Effector memory CD8-positive, alpha-beta T cell (primary cell): ENCODE data around the gene NTNG2.

ENCODE experiments used
- ATAC-seq: fragments of 150-1000 bp; cut with Tn5 transposase; replicated peaks from 2 replicates; pipeline ENCODE4 v1.10.0; 2021; ENCODE audit warnings: mild to moderate bottlenecking, moderate library complexity
- DNase-seq, 3 experiments: peaks; one replicate each; pipeline ENCODE4 v3.0.0; 2021
- H3K27ac Mint-ChIP-seq, 2 donors: one replicate each; pipeline ENCODE4 v1.8.0; 2022; ENCODE audit warnings: mild to moderate bottlenecking in 2 of 2, mixed read lengths in 2 of 2, moderate library complexity in 2 of 2
- H3K27me3 Mint-ChIP-seq, 2 donors: one replicate each; pipeline ENCODE4 v1.8.0; 2022; ENCODE audit warnings: mixed read lengths in 2 of 2
- H3K36me3 Mint-ChIP-seq: one replicate; pipeline ENCODE4 v1.8.0; 2022; ENCODE audit warnings: mild to moderate bottlenecking, moderate library complexity, mixed read lengths; ENCODE audit not compliant: insufficient read depth
- H3K4me1 Mint-ChIP-seq, 2 donors: one replicate each; pipeline ENCODE4 v1.8.0; 2022; ENCODE audit warnings: low read depth in 2 of 2, mixed read lengths in 2 of 2
- H3K4me3 Mint-ChIP-seq, 2 donors: one replicate each; pipeline ENCODE4 v1.8.0; 2022; ENCODE audit warnings: mild to moderate bottlenecking in 2 of 2, mixed read lengths in 2 of 2, moderate library complexity in 2 of 2
- H3K9me3 Mint-ChIP-seq, 2 donors: one replicate each; pipeline ENCODE4 v1.8.0; 2022; ENCODE audit warnings: mixed read lengths in 2 of 2

Gene NTNG2

GRCh38 chr9:132135456-132135855 is 26.4 kb upstream of the NTNG2 start:
- no peak for ATAC-seq
- DNase-seq: no peak
- Mint-ChIP-seq H3K4me3 (no peak overlapping the region), H3K27ac (no peak overlapping the region), H3K9me3 (no peaks in the 10 kb centered on the region), H3K36me3 (no peaks in the 10 kb centered on the region), H3K4me1 (no peaks in the 10 kb centered on the region), H3K27me3 (peaks cover 66 to 96% of the 10 kb centered on the region in 2 donors)

- no peaks in the 10 kb centered on the region for H3K36me3 Mint-ChIP-seq
- no peak overlapping the region for H3K27ac Mint-ChIP-seq
- H3K9me3 Mint-ChIP-seq: no peaks in the 10 kb centered on the region
- peaks cover 1 to 2% of the 10 kb centered on the region in 2 donors for H3K4me1 Mint-ChIP-seq
- peaks cover 66 to 96% of the 10 kb centered on the region in 2 donors for H3K27me3 Mint-ChIP-seq
- no peak overlapping the region for H3K4me3 Mint-ChIP-seq
- ATAC-seq (no peak), DNase-seq (no peak)
These were observed 25.6 kb upstream of the NTNG2 start for GRCh38 chr9:132136151-132136780.

- no peak for ATAC-seq
- Mint-ChIP-seq H3K27me3 (peaks cover 85 to 97% of the 10 kb centered on the region in 2 donors), H3K27ac (no peak overlapping the region), H3K36me3 (no peaks in the 10 kb centered on the region), H3K4me1 (peaks cover 10 to 13% of the 10 kb centered on the region in 2 donors), H3K4me3 (peak overlapping the region; percentile 56 to 69), H3K9me3 (no peaks in the 10 kb centered on the region)
- DNase-seq: no peak
These were observed 20.4 kb upstream of the NTNG2 start for GRCh38 chr9:132141344-132141947.

- Mint-ChIP-seq H3K9me3 (no peaks in the 10 kb centered on the region), H3K4me1 (peaks cover 12 to 13% of the 10 kb centered on the region in 2 donors), H3K27ac (no peak overlapping the region), H3K4me3 (peak overlapping the region; percentile 56 to 69), H3K36me3 (no peaks in the 10 kb centered on the region), H3K27me3 (peaks cover 82 to 97% of the 10 kb centered on the region in 2 donors)
- no peak for ATAC-seq
- no peak for DNase-seq
These were observed 19.8 kb upstream of the NTNG2 start for GRCh38 chr9:132141948-132142594.

- H3K27ac Mint-ChIP-seq: no peak overlapping the region
- H3K36me3 Mint-ChIP-seq: no peaks in the 10 kb centered on the region
- H3K4me1 Mint-ChIP-seq: peaks cover 13 to 18% of the 10 kb centered on the region in 2 donors
- no peak overlapping the region for H3K4me3 Mint-ChIP-seq
- ATAC-seq (no peak), DNase-seq (no peak)
- no peaks in the 10 kb centered on the region for H3K9me3 Mint-ChIP-seq
- peaks cover 80 to 96% of the 10 kb centered on the region in 2 donors for H3K27me3 Mint-ChIP-seq
These were observed 18.9 kb upstream of the NTNG2 start for GRCh38 chr9:132142924-132143323.

GRCh38 chr9:132143359-132143758 is 18.5 kb upstream of the NTNG2 start:
- Mint-ChIP-seq H3K36me3 (no peaks in the 10 kb centered on the region), H3K4me3 (no peak overlapping the region), H3K27me3 (peaks cover 82 to 96% of the 10 kb centered on the region in 2 donors), H3K9me3 (no peaks in the 10 kb centered on the region), H3K4me1 (peaks cover 13 to 21% of the 10 kb centered on the region in 2 donors), H3K27ac (no peak overlapping the region)
- no peak for ATAC-seq
- DNase-seq: no peak

- Mint-ChIP-seq H3K27me3 (peaks cover 85 to 92% of the 10 kb centered on the region in 2 donors), H3K27ac (no peak overlapping the region), H3K4me3 (no peak overlapping the region), H3K36me3 (no peaks in the 10 kb centered on the region), H3K9me3 (no peaks in the 10 kb centered on the region), H3K4me1 (peaks cover 13 to 21% of the 10 kb centered on the region in 2 donors)
- DNase-seq (no peak), ATAC-seq (no peak)
These were observed 17.0 kb upstream of the NTNG2 start for GRCh38 chr9:132144708-132145365.

GRCh38 chr9:132146039-132146438 is 15.8 kb upstream of the NTNG2 start:
- H3K4me3 Mint-ChIP-seq: no peak overlapping the region
- H3K4me1 Mint-ChIP-seq: peaks cover 13 to 21% of the 10 kb centered on the region in 2 donors
- no peak overlapping the region for H3K27ac Mint-ChIP-seq
- no peak for ATAC-seq
- DNase-seq: no peak
- H3K9me3 Mint-ChIP-seq: no peaks in the 10 kb centered on the region
- H3K36me3 Mint-ChIP-seq: no peaks in the 10 kb centered on the region
- H3K27me3 Mint-ChIP-seq: peaks cover 76 to 92% of the 10 kb centered on the region in 2 donors

- Mint-ChIP-seq H3K9me3 (no peaks in the 10 kb centered on the region), H3K4me3 (no peak overlapping the region), H3K27ac (no peak overlapping the region), H3K4me1 (peaks cover 8 to 16% of the 10 kb centered on the region in 2 donors), H3K27me3 (peaks cover 71 to 92% of the 10 kb centered on the region in 2 donors), H3K36me3 (no peaks in the 10 kb centered on the region)
- DNase-seq (no peak), ATAC-seq (no peak)
These were observed 15.3 kb upstream of the NTNG2 start for GRCh38 chr9:132146575-132146974.

GRCh38 chr9:132147331-132147730 is 14.5 kb upstream of the NTNG2 start:
- Mint-ChIP-seq H3K27me3 (peaks cover 63 to 92% of the 10 kb centered on the region in 2 donors), H3K36me3 (no peaks in the 10 kb centered on the region), H3K9me3 (no peaks in the 10 kb centered on the region), H3K4me3 (peak overlapping the region in 1 of 2 donors; percentile 8), H3K27ac (no peak overlapping the region), H3K4me1 (peaks cover 4 to 11% of the 10 kb centered on the region in 2 donors)
- DNase-seq: no peak
- peak; percentile 70 for ATAC-seq

- Mint-ChIP-seq H3K4me3 (peak overlapping the region in 1 of 2 donors; percentile 8), H3K9me3 (no peaks in the 10 kb centered on the region), H3K27ac (peak overlapping the region in 1 of 2 donors; percentile 30), H3K4me1 (peaks cover 2 to 11% of the 10 kb centered on the region in 2 donors), H3K27me3 (peaks cover 59 to 92% of the 10 kb centered on the region in 2 donors), H3K36me3 (no peaks in the 10 kb centered on the region)
- no peak for DNase-seq
- no peak for ATAC-seq
These were observed 14.0 kb upstream of the NTNG2 start for GRCh38 chr9:132147839-132148238.

- DNase-seq: no peak
- Mint-ChIP-seq H3K4me1 (peaks cover 0 to 11% of the 10 kb centered on the region in 2 donors), H3K36me3 (no peaks in the 10 kb centered on the region), H3K27ac (no peak overlapping the region), H3K9me3 (no peaks in the 10 kb centered on the region), H3K27me3 (peaks cover 55 to 95% of the 10 kb centered on the region in 2 donors), H3K4me3 (no peak overlapping the region)
- no peak for ATAC-seq
These were observed 11.6 kb upstream of the NTNG2 start for GRCh38 chr9:132150256-132150655.

- Mint-ChIP-seq H3K9me3 (no peaks in the 10 kb centered on the region), H3K4me3 (no peak overlapping the region), H3K4me1 (peaks cover 0 to 11% of the 10 kb centered on the region in 2 donors), H3K27ac (no peak overlapping the region), H3K36me3 (no peaks in the 10 kb centered on the region), H3K27me3 (peaks cover 47 to 93% of the 10 kb centered on the region in 2 donors)
- DNase-seq: no peak
- no peak for ATAC-seq
These were observed 10.7 kb upstream of the NTNG2 start for GRCh38 chr9:132151118-132151517.
